Measurements from ENCODE around the gene BRPF1. TPM values are rescaled to one million over a fixed set of nuclear protein-coding genes. Genes with fewer than 3 reads are reported as not detected.
"Not testable (repeated sequence)": the region's sequence is repeated elsewhere in the genome, so short reads cannot be mapped to it uniquely, and the experiment has no call there.

BRPF1 gene
- total RNA-seq, 4 donors from 2014 or later: 20.1 to 27.2 (median 22.5) TPM

DNA sequence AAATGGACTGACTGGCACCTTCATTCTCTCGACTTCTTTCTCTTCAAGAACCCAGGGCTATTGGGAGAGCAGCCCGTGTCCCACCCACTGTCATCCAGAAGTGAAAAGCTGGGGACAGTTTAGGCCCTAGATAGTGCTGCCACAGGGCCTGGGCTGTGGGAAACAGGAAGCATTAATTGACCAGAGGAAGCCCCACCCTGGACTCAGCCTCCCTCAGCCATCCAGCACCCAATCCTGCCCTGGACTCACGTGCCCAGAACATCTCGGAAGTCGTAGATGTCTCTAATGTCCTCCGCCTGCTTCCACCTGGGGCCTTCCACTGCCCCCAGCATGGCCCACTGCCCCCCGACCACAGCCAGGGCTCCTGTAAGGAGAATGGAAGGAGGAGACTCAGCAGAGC is 35.9 kb downstream of the BRPF1 start:
- WGBS, 2 donors: 59 to 66% methylated on average over 7 of the region's 7 CpGs
- TF ChIP-seq, protein P1, sequence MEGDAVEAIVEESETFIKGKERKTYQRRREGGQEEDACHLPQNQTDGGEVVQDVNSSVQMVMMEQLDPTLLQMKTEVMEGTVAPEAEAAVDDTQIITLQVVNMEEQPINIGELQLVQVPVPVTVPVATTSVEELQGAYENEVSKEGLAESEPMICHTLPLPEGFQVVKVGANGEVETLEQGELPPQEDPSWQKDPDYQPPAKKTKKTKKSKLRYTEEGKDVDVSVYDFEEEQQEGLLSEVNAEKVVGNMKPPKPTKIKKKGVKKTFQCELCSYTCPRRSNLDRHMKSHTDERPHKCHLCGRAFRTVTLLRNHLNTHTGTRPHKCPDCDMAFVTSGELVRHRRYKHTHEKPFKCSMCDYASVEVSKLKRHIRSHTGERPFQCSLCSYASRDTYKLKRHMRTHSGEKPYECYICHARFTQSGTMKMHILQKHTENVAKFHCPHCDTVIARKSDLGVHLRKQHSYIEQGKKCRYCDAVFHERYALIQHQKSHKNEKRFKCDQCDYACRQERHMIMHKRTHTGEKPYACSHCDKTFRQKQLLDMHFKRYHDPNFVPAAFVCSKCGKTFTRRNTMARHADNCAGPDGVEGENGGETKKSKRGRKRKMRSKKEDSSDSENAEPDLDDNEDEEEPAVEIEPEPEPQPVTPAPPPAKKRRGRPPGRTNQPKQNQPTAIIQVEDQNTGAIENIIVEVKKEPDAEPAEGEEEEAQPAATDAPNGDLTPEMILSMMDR (IDR thresholded peaks at IDR 0.05): no peak

DNA sequence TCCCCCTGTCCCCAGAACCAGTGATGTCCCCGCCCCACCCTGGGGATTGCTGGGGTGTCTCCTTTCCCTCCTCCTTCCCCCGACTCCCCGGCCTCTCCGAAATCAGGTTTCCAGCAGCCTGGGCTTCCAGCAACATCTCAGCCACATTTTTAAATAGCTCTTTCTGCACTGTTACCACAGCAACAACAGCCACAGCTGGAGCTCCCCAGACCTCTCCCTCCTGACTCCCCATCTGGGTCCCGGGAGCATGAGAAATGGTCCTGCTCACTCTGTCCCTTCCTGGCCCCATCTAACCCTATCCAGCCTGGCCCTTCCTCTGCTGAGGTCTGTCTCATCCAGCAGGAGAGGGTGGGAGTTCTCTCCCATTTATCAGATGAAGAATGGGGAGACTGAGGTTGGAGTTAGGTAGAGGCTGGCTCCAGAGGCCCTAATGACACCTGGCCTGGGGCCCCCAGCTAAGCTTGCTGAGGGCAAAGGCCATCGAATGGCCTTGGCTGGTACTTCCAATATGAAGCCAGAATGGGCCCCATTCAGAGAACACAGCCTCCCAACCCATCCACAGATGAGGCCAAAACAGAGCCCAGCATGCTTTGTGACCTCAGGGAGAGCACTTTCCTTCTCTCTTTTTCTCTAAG is 36.7 kb downstream of the BRPF1 start:
- intact Hi-C loops (cut with DNase I; ENCODE audit: low total_unique reads): no loop called here
- DNase-seq (ENCODE audit: low spot score in 2 of 2): no peak
- WGBS, 2 donors: 60 to 62% methylated on average over 6 of the region's 6 CpGs
- no peak overlapping the region for H3K4me3 ChIP-seq (ENCODE audit: low read depth, poor library complexity, severe bottlenecking)
- TF ChIP-seq, protein P1 (IDR thresholded peaks at IDR 0.05): no peak
- TF ChIP-seq POLR2A (IDR thresholded peaks at IDR 0.05): no peak

More for the DNA sequence above, 35.9 kb downstream of the BRPF1 start:
- intact Hi-C loops (cut with DNase I; ENCODE audit: low total_unique reads): no loop called here
- no peak for DNase-seq (ENCODE audit: low spot score in 2 of 2)
- H3K4me3 ChIP-seq (ENCODE audit: low read depth, poor library complexity, severe bottlenecking): no peak overlapping the region

DNA sequence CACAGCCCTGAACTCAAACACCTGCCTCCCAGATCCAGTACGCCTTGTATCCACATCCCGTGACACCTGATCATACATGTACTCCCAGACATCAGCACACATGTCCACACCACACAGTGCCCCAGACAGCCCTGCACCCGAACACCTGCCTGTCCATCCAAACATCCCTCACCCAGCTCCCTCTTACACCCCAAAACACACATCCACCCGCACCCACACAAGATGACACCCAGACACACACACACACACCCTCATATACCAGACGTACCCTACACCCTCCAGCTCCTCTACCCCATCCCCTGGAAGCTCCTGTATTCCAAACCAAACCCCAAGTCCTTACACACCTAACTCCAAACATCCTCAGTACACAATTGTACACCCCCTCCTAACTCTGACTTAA is 37.5 kb downstream of the BRPF1 start:
- H3K4me3 ChIP-seq (ENCODE audit: low read depth, poor library complexity, severe bottlenecking): no peak overlapping the region
- intact Hi-C loops (cut with DNase I; ENCODE audit: low total_unique reads): no loop called here
- WGBS, 2 donors: 72 to 77% methylated on average over 5 of the region's 5 CpGs
- no peak for DNase-seq (ENCODE audit: low spot score in 2 of 2)
- TF ChIP-seq, protein P1 (IDR thresholded peaks at IDR 0.05): no peak
- TF ChIP-seq POLR2A (IDR thresholded peaks at IDR 0.05): no peak

DNA sequence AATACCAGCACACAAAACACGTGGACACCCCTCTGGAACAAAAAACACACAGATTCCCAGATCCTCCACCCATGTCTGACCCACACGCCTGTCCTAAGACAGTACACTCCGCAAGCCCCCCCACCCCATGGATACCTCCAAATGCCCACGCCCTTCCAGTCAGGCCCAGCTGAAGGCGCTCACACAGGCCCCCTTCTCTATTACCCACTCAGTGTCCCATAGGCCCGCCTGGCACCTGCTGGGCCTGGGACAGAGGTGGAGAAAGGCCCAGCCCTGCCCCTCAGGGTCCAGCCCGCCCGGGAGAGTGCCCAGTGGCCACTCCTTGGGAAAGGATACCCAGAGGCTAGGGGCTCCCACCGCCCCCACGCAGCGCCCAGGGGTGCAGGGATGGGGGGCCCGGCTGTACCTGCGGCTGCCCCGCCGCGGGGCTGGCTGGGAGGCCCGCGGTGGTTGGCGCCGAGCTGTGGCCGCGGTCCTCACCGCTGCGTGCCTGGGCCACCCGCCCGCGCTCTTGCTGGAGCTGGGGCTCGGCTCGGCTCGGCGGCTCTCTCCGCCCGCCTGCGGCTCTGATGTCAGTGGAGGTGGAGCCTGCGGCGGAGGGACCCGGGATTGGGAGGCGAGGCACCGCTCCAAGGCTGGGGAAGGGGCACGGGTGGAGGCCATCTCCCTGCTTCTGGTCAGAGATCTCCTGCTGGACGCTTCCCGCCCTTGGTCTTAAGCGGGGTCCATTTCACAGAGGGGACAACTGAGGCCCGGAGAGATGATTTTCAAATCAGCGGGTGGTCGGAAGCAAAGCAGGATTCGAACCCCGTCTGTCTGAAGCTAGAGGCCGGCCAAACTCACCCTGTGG is 38.1 kb downstream of the BRPF1 start, which contains the start of gene CAMK1:
CAMK1 (minus strand) TSS at position 522 of the 850 bp plus-strand sequence. CDS start 2,198 bp downstream, outside the sequence.
- intact Hi-C loops (cut with DNase I; ENCODE audit: low total_unique reads): no loop called here
- peak within 1 kb of the TSS; percentile 53 for H3K4me3 ChIP-seq (ENCODE audit: low read depth, poor library complexity, severe bottlenecking)
- WGBS, 2 donors: 7 to 9% methylated on average over 28 to 42 of the region's 49 CpGs
- no peak for TF ChIP-seq POLR2A (IDR thresholded peaks at IDR 0.05)
- TF ChIP-seq, protein P1 (IDR thresholded peaks at IDR 0.05): no peak
- DNase-seq (ENCODE audit: low spot score in 2 of 2): peak; percentile 52 to 95

DNA sequence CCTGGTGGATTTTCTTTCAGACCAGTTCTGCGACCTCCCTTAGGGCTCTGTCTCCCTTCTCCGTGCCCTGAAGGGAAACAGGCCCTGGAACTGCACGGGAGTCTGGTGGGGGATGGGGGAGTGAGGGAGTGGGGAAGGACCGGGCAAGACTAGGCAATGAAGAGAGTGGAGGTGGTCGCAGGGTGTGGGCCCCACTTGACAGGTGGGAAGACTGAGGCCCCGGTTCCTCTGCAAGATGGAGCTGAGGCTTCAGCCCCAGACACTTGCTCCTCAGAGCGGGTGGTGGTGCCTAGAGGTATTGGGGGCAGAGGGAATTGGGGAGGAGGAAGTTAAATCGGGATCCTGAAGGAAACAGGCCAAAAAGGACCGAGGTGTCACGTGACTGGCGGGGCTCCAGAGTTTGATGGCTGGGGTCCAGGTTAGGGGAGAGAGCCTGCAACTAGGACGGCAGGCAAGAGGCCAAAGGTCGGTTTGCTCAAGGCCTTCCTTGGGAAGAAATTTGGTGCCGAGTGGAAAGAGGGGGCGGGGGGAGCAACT is 38.8 kb downstream of the BRPF1 start:
- no peak for TF ChIP-seq POLR2A (IDR thresholded peaks at IDR 0.05)
- TF ChIP-seq, protein P1 (IDR thresholded peaks at IDR 0.05): no peak
- intact Hi-C loops (cut with DNase I; ENCODE audit: low total_unique reads): no loop called here
- 10 to 16% methylated on average over 15 of the region's 15 CpGs for WGBS, 2 donors
- peak overlapping the region; percentile 53 for H3K4me3 ChIP-seq (ENCODE audit: low read depth, poor library complexity, severe bottlenecking)
- DNase-seq (ENCODE audit: low spot score in 2 of 2): peak; percentile 78 to 97

DNA sequence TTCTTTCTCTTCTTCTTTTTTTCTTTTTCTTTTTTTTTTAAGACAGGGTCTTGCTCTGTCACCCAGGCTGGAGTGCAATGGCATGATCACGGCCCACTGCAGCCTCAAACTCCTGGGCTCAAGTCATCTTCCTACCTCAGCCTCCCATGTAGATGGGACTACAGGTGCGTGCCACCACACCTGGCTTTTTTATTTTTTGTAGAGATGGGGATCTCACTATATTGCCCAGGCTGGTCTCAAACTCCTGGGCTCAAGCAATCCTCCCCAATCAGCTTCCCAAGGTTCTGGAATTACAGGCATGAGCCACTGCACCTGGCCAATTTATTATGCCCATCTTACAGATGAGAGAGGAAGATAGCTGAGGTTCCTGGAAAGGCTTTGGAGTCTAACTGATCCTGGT is 39.5 kb downstream of the BRPF1 start:
- intact Hi-C loops (cut with DNase I; ENCODE audit: low total_unique reads); DNase-seq (ENCODE audit: low spot score in 2 of 2); H3K4me3 ChIP-seq (ENCODE audit: low read depth, poor library complexity, severe bottlenecking): not testable (repeated sequence)
- WGBS, 2 donors: 91 to 92% methylated on average over 2 of the region's 2 CpGs
